HFFc6 (cell line): Measurements from ENCODE around the gene C19orf25. TPM values are rescaled to one million over a fixed set of nuclear protein-coding genes. Genes with fewer than 3 reads are reported as not detected.

Experiments used
- DNase-seq: peaks from one replicate; pipeline ENCODE4 v3.0.0-alpha.2; 2018
- H3K27ac Mint-ChIP-seq: 2 replicates; pipeline ENCODE4 v1.8.0; 2020; ENCODE audit warnings: mild to moderate bottlenecking, mixed read lengths
- H3K27me3 Mint-ChIP-seq: 2 replicates; pipeline ENCODE4 v1.8.0; 2021; ENCODE audit warnings: mild to moderate bottlenecking, moderate library complexity, mixed read lengths; ENCODE audit not compliant: insufficient read depth
- H3K36me3 Mint-ChIP-seq: 2 replicates; pipeline ENCODE4 v1.8.0; 2021; ENCODE audit warnings: low read depth, mixed read lengths
- H3K4me1 Mint-ChIP-seq: 2 replicates; pipeline ENCODE4 v1.8.0; 2020; ENCODE audit warnings: low read depth, mixed read lengths
- H3K4me3 Mint-ChIP-seq: 2 replicates; pipeline ENCODE4 v1.8.0; 2020; ENCODE audit warnings: mild to moderate bottlenecking, moderate library complexity, mixed read lengths
- H3K9me3 Mint-ChIP-seq: 2 replicates; pipeline ENCODE4 v1.8.0; 2020; ENCODE audit warnings: mild to moderate bottlenecking, mixed read lengths
- total RNA-seq, 6 experiments: library from RNA; stranded (reverse); fragmentation: NEBNext Ultra II Directional; extraction: Animal tissue kit (Norgen Biotek cat#: 25700); gene quantifications; 2 replicates in 1 of 6; 3 replicates in 5 of 6; pipeline ENCODE4 v1.2.3, GENCODE V29; 2021
- TF ChIP-seq, protein P1 (sequence below): fragments of 200-600 bp; sonication (generic); IDR thresholded peaks from 2 replicates; pipeline ENCODE4 v1.5.0; 2021; ENCODE audit warnings: antibody characterized with exemption, mild to moderate bottlenecking

Gene C19orf25
- total RNA-seq, 6 experiments from 2014 or later: 26.7 to 34.8 (median 29.6) TPM

DNA sequence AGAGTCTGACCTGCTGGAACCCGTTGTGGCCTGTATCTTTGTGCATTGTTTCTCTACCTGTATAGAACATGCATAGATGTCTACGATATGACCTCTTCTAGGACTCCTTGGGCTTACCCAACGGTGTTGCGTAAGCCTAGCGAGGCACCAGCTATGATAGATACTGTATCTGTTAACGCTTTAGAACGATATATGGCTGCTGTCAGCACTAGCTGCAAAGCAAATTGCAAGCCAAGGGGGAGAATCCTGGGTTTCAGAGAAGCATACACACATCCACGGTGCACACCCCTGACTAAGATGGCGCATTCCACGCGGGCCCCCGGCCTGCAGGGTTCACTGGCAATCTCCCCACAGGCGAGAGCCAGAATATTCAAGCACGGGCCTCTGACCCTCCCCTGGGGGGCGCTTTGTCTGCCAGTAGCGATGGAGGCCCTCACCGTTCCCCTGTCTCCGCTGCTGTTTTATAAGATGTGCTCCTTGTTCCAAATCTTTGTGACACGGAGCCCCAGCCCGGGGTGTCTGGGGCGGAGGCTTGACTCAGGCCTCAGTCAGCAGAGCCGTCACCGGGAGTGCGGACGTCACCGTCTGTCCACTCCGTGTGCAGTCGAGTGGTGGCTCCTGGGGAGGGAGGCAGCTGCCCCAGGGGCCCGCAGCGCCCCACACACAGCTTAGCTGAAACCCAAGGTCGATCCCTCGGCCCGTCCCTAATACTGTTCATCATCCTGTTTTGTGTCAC lies 53.7 kb downstream of the C19orf25 start:
- Mint-ChIP-seq H3K27ac (no peak overlapping the region), H3K4me1 (no peaks in the 10 kb centered on the region), H3K36me3 (peaks cover 10% of the 10 kb centered on the region), H3K4me3 (no peak overlapping the region), H3K27me3 (peaks cover 4% of the 10 kb centered on the region; the same call in 1 of the 2 replicates), H3K9me3 (no peaks in the 10 kb centered on the region)
- DNase-seq: no peak
- TF ChIP-seq, protein P1, sequence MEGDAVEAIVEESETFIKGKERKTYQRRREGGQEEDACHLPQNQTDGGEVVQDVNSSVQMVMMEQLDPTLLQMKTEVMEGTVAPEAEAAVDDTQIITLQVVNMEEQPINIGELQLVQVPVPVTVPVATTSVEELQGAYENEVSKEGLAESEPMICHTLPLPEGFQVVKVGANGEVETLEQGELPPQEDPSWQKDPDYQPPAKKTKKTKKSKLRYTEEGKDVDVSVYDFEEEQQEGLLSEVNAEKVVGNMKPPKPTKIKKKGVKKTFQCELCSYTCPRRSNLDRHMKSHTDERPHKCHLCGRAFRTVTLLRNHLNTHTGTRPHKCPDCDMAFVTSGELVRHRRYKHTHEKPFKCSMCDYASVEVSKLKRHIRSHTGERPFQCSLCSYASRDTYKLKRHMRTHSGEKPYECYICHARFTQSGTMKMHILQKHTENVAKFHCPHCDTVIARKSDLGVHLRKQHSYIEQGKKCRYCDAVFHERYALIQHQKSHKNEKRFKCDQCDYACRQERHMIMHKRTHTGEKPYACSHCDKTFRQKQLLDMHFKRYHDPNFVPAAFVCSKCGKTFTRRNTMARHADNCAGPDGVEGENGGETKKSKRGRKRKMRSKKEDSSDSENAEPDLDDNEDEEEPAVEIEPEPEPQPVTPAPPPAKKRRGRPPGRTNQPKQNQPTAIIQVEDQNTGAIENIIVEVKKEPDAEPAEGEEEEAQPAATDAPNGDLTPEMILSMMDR: no peak

DNA sequence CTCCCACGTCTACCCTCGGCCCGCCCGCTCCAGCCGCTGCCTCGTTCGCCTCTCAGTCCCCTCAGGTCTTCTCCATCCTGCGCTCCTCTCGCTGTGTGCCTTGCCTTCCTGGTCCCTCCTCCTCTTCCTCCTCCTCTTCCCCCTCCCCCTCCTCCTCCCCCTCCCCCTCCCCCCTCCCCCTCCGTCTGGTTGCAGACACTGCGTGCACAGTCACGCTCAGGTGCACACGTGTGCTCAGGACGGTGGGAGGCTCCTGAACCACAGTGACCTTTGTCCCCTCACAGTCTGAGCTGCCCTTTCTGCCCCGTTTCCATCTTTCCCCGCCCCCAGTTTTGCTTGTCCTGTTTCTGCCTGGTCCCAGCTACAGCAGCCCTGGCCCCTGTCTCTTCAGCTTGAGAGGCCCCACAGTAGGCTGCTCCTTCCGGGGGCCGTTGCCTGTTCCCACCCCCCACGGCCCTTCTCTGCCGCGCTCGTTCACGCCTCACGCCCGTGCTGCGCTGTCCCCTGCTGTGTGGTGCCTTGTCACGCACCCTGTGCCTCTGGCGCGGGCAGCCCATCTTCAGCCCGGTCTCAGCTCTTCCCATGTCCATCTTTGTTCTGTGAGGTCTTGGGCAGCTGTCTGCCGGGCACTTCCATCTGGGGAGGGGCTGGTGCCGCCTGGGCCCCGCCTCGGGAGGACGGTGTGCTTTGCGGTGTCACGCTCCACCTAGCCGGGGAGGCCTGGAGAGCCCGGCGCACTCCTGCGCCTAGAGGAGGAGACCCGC lies 54.6 kb downstream of the C19orf25 start:
- Mint-ChIP-seq H3K27ac (no peak overlapping the region), H3K4me3 (no peak overlapping the region), H3K27me3 (peaks cover 1% of the 10 kb centered on the region; the same call in 1 of the 2 replicates), H3K9me3 (no peaks in the 10 kb centered on the region), H3K36me3 (peaks cover 14% of the 10 kb centered on the region), H3K4me1 (no peaks in the 10 kb centered on the region)
- no peak for DNase-seq
- TF ChIP-seq, protein P1: no peak

DNA sequence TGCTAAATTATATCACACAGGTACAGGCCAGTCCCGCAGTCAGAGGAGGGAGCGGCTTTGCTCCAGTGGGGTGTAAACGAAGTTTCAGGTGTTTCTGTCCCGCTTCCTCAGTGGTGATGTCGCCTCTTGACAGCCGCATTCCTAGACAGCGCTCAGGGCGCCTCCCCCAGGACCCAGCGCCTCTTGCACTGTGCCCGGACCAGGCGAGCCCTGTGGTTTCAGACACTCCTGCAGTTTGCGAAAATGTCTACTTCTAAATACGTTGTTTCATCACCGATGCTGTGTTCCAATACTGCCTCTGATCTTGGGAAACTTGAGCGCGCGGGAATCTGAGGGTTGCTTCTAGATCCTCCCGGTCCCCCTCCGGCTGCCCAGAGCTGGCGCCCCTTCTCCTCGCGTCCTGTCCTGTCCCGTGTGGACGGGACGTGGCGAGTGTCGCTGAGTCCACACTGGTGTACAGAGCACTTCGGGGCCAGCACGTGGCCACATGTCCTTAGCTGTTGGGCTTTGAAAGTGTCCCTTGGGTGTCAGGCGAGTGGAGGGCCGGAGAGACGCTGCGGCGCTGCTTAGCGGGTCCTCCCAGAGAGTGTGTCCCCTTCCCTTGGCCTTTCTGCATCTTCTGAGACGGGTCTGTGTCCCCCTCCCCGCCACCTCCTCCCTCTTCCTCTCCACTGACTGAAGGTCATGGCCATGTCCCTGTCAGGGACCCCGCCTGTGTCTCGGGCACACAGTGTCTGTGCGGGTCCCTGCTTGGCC lies 55.4 kb downstream of the C19orf25 start:
- Mint-ChIP-seq H3K4me3 (no peak overlapping the region), H3K27me3 (peaks cover 1% of the 10 kb centered on the region; the same call in 1 of the 2 replicates), H3K9me3 (no peaks in the 10 kb centered on the region), H3K4me1 (no peaks in the 10 kb centered on the region), H3K36me3 (peaks cover 18% of the 10 kb centered on the region), H3K27ac (no peak overlapping the region; the same call in 1 of the 2 replicates)
- DNase-seq: no peak
- TF ChIP-seq, protein P1: no peak

Other genes starting within 250 kb of the C19orf25 start
- gene CBARP, start 241.2 kb downstream of the C19orf25 start, total RNA-seq: 10 to 100 TPM in 1 of 6 experiments, 1 to 10 TPM in 5; 7.6 to 12.7 (median 8.6) TPM
- 100 to 1,000 TPM; 190 to 243 (median 217) TPM for gene ATP5F1D, start 237.5 kb downstream of the C19orf25 start, total RNA-seq
- gene MIDN, start 230.6 kb downstream of the C19orf25 start, total RNA-seq: 10 to 100 TPM; 58.4 to 73.3 (median 67.4) TPM
- 100 to 1,000 TPM; 160 to 243 (median 190) TPM for gene CIRBP, start 209.9 kb downstream of the C19orf25 start, total RNA-seq
- gene FAM174C, start 203.7 kb downstream of the C19orf25 start, total RNA-seq: 10 to 100 TPM; 54.2 to 77.6 (median 63.8) TPM
- gene EFNA2, start 193.3 kb downstream of the C19orf25 start, total RNA-seq: not detected
- gene NDUFS7, start 95.3 kb downstream of the C19orf25 start, total RNA-seq: 100 to 1,000 TPM in 2 of 6 experiments, 10 to 100 TPM in 4; 91.9 to 105 (median 97.6) TPM
- gene GAMT, start 77.7 kb downstream of the C19orf25 start, total RNA-seq: 10 to 100 TPM; 55.2 to 71.3 (median 67.7) TPM
- gene DAZAP1, start 71.6 kb downstream of the C19orf25 start, total RNA-seq: 100 to 1,000 TPM in 4 of 6 experiments, 10 to 100 TPM in 2; 87.2 to 109 (median 103) TPM
- gene RPS15, start 40.8 kb downstream of the C19orf25 start, total RNA-seq: 1,000 to 10,000 TPM; 1,047 to 1,358 (median 1,277) TPM
- under 1 TPM; 0.18 to 0.47 (median 0.32) TPM for gene APC2, start 29.1 kb downstream of the C19orf25 start, total RNA-seq
- gene PCSK4, start 11.1 kb upstream of the C19orf25 start, total RNA-seq: 1 to 10 TPM in 3 of 6 experiments, under 1 TPM in 3; 0.34 to 1.2 (median 0.98) TPM
- 1 to 10 TPM; 1.7 to 4.6 (median 2.1) TPM for gene REEP6, start 12.0 kb upstream of the C19orf25 start, total RNA-seq
- gene ADAMTSL5, start 33.8 kb upstream of the C19orf25 start, total RNA-seq: 10 to 100 TPM; 14.9 to 20.5 (median 16.2) TPM
- gene PLK5, start 44.9 kb upstream of the C19orf25 start, total RNA-seq: 1 to 10 TPM in 1 of 6 experiments, under 1 TPM in 5; 0.26 to 1.3 (median 0.70) TPM
- gene MEX3D, start 89.1 kb upstream of the C19orf25 start, total RNA-seq: 10 to 100 TPM; 28.6 to 36.7 (median 31.4) TPM
- 100 to 1,000 TPM in 1 of 6 experiments, 10 to 100 TPM in 5; 75.6 to 104 (median 85.7) TPM for gene MBD3, start 113.7 kb upstream of the C19orf25 start, total RNA-seq
- 100 to 1,000 TPM; 178 to 319 (median 252) TPM for gene UQCR11, start 126.2 kb upstream of the C19orf25 start, total RNA-seq
- gene TCF3, start 173.4 kb upstream of the C19orf25 start, total RNA-seq: 100 to 1,000 TPM in 1 of 6 experiments, 10 to 100 TPM in 5; 74.9 to 102 (median 82.0) TPM